Activated naive CD8-positive, alpha-beta T cell treated with anti-CD3 and anti-CD28 coated beads, Interleukin-2, amount 50 U/mL, for 16 hours (primary cell): ENCODE results near the gene INTS6L.
"Not testable (repeated sequence)": the region's sequence is repeated elsewhere in the genome, so short reads cannot be mapped to it uniquely, and the experiment has no call there.

Source experiments
- DNase-seq: peaks from one replicate; pipeline ENCODE4 v3.0.0-alpha.2; 2020; ENCODE audit warnings: low read depth, low spot score

Gene INTS6L

GRCh38 chrX:135522878-135523693 is 2.6 kb downstream of the INTS6L start:
- no peak for DNase-seq

- no peak for DNase-seq
These were observed 7.8 kb downstream of the INTS6L start for GRCh38 chrX:135528254-135528653.

- DNase-seq = no peak
These were observed 8.3 kb downstream of the INTS6L start for GRCh38 chrX:135528756-135529155.

- DNase-seq = no peak
These were observed 9.6 kb downstream of the INTS6L start for GRCh38 chrX:135530097-135530496.

GRCh38 chrX:135531813-135532212 is 11.4 kb downstream of the INTS6L start:
- no peak for DNase-seq

GRCh38 chrX:135535077-135535940 is 14.8 kb downstream of the INTS6L start:
- DNase-seq = no peak

GRCh38 chrX:135536877-135537276 is 16.4 kb downstream of the INTS6L start:
- DNase-seq = no peak

- no peak for DNase-seq
These were observed 20.9 kb downstream of the INTS6L start for GRCh38 chrX:135541351-135541750.

GRCh38 chrX:135543172-135543571 is 22.7 kb downstream of the INTS6L start:
- DNase-seq = no peak

GRCh38 chrX:135543924-135544323 is 23.5 kb downstream of the INTS6L start:
- DNase-seq = no peak

- no peak for DNase-seq
These were observed 24.0 kb downstream of the INTS6L start for GRCh38 chrX:135544338-135544948.

GRCh38 chrX:135547767-135548166 is 27.3 kb downstream of the INTS6L start:
- DNase-seq = no peak

- no peak for DNase-seq
These were observed 29.1 kb downstream of the INTS6L start for GRCh38 chrX:135549519-135549918.

GRCh38 chrX:135556055-135556454 is 35.6 kb downstream of the INTS6L start:
- DNase-seq = no peak

GRCh38 chrX:135557344-135557743 is 36.9 kb downstream of the INTS6L start:
- no peak for DNase-seq

GRCh38 chrX:135572436-135572835 is 52.0 kb downstream of the INTS6L start:
- DNase-seq = no peak

- DNase-seq = no peak
These were observed 61.0 kb downstream of the INTS6L start for GRCh38 chrX:135581496-135581895.

GRCh38 chrX:135585153-135585552 is 64.7 kb downstream of the INTS6L start:
- no peak for DNase-seq

GRCh38 chrX:135591871-135592270 is 71.4 kb downstream of the INTS6L start:
- no peak for DNase-seq

GRCh38 chrX:135594049-135594448 is 73.6 kb downstream of the INTS6L start:
- not testable (repeated sequence) for DNase-seq

GRCh38 chrX:135594453-135594852 is 74.0 kb downstream of the INTS6L start:
- not testable (repeated sequence) for DNase-seq

GRCh38 chrX:135595543-135595942 is 75.1 kb downstream of the INTS6L start:
- no peak for DNase-seq
